Thyroid gland (tissue), 4 donors: ENCODE measurements around the gene CCDC122. TPM values are rescaled to one million over a fixed set of nuclear protein-coding genes. Genes with fewer than 3 reads are reported as not detected.

Source experiments
- DNase-seq, 2 donors: peaks; one replicate each; pipeline ENCODE4 v3.0.0-alpha.2; 2019
- H3K27ac ChIP-seq, 3 donors: fragments of 200-600 bp; sonication (generic); 1 replicate in 2 of 3; 2 replicates in 1 of 3; pipeline ENCODE4 v1.5.1; 2016 to 2019; ENCODE audit warnings: mild to moderate bottlenecking in 1 of 3, moderate library complexity in 1 of 3
- H3K27me3 ChIP-seq: fragments of 200-600 bp; sonication (generic); one replicate; pipeline ENCODE4 v1.5.1; 2019
- H3K36me3 ChIP-seq, 2 donors: fragments of 200-600 bp; sonication (generic); one replicate each; pipeline ENCODE4 v1.5.1; 2016 to 2019
- H3K4me1 ChIP-seq, 2 donors: fragments of 200-600 bp; sonication (generic); one replicate each; pipeline ENCODE4 v1.5.1; 2017 to 2019
- H3K4me3 ChIP-seq, 3 donors: fragments of 200-600 bp; sonication (generic); replicated peaks in 1 of 3; 1 replicate in 2 of 3; 2 replicates in 1 of 3; pipeline ENCODE4 v1.5.1; 2016; ENCODE audit warnings: mild to moderate bottlenecking in 1 of 3
- H3K9me3 ChIP-seq: fragments of 200-600 bp; sonication (generic); one replicate; pipeline ENCODE4 v1.5.1; 2017
- POLR2A ChIP-seq, 2 donors: fragments of 450-650 bp; IDR thresholded peaks; one replicate each; pipeline ENCODE4 v1.6.1; 2017; ENCODE audit warnings: antibody characterized with exemption in 2 of 2, mild to moderate bottlenecking in 2 of 2, moderate library complexity in 1 of 2
- WGBS, 2 donors: methylation state at CpG; one replicate each; pipeline ENCODE4 v1.1.5; 2017; 5-methylcytosine and 5-hydroxymethylcytosine counted together
- intact Hi-C: fragments of 100-400 bp; cut with DNase I; formaldehyde crosslinking; loops from one replicate; pipeline ENCODE4 v1.15.1; 2023
- total RNA-seq, 4 donors: library from RNA; depleted of rRNA; stranded (reverse); fragments of >200 nt; gene quantifications; one replicate each; pipeline ENCODE4 v1.2.3, GENCODE V29; 2016
- TF ChIP-seq, protein P1 (sequence below), 6 experiments: fragments of 200-600 bp in 3 of 6; fragments of 450-650 bp in 3 of 6; sonication (generic) in 3 of 6; IDR thresholded peaks; one replicate each; pipeline ENCODE4 v1.5.1; 2016 to 2019; ENCODE audit warnings: antibody characterized with exemption in 6 of 6, mild to moderate bottlenecking in 2 of 6, inconsistent platforms in 1 of 6, moderate library complexity in 1 of 6

CCDC122 gene
- total RNA-seq, 4 donors from 2014 or later, result 8.6 to 19.8 (median 10.6) TPM

DNA sequence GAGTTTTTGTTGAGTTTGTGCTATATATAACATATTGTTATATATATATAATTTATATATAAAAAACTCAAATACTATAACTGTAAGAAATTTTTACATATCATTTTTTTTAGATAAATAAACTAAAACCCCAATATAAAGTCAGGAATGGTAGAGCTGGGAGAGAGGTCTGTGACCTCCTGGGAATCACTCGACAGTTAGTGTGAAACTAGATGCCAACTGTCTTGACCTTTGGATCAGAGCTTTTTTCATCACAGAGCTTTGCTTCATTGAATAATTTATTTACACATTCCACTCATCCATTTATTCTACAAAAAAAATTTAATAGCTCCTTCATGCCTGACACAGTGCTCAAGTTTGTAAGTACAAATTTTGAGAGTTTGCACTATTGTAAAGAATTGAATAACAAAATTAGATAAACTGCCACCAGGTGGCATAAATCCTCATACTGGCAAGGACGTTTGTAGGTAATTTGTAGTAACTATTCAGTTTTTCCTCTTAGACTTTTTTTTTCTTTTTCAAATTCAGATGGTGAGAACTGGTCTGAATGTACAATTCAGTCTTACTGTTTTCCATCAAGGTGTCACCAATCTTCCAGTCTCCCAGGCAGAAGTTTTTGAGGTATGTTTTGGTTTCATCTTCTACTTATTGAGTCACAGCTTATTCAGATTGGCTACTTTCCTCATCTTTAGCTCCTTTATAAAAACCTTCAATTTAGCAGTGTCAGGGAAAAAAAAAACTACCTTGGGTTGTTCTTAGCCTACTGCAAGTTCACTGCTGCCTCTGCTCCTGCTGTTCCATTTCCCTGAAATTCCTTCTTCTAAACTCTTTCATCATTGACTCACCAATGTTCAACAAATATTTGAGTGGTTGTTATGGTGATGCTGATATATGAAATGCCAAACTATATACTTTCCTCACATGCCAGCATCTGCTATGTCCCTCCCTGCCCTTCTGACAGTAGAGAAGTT is 28.9 kb upstream of the CCDC122 start:
- WGBS, 2 donors, result 37 to 39% methylated on average over 2 of the region's 2 CpGs
- H3K27me3 ChIP-seq, result no peaks in the 10 kb centered on the region
- no peak overlapping the region for H3K27ac ChIP-seq
- no peaks in the 10 kb centered on the region for H3K9me3 ChIP-seq
- no peak for DNase-seq
- H3K36me3 ChIP-seq, result no peaks in the 10 kb centered on the region
- intact Hi-C loops, result loop anchor here (5.0 kb wide), 1 partner anchor 564 kb away; no protein-coding TSS in a partner anchor
- TF ChIP-seq, protein P1, sequence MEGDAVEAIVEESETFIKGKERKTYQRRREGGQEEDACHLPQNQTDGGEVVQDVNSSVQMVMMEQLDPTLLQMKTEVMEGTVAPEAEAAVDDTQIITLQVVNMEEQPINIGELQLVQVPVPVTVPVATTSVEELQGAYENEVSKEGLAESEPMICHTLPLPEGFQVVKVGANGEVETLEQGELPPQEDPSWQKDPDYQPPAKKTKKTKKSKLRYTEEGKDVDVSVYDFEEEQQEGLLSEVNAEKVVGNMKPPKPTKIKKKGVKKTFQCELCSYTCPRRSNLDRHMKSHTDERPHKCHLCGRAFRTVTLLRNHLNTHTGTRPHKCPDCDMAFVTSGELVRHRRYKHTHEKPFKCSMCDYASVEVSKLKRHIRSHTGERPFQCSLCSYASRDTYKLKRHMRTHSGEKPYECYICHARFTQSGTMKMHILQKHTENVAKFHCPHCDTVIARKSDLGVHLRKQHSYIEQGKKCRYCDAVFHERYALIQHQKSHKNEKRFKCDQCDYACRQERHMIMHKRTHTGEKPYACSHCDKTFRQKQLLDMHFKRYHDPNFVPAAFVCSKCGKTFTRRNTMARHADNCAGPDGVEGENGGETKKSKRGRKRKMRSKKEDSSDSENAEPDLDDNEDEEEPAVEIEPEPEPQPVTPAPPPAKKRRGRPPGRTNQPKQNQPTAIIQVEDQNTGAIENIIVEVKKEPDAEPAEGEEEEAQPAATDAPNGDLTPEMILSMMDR (IDR thresholded peaks at IDR 0.05), result peak in 5 of 6 experiments; percentile 32 to 62 (median 54)
- no peak for TF ChIP-seq POLR2A (IDR thresholded peaks at IDR 0.05)
- H3K4me3 ChIP-seq, result no peak overlapping the region
- no peaks in the 10 kb centered on the region for H3K4me1 ChIP-seq

DNA sequence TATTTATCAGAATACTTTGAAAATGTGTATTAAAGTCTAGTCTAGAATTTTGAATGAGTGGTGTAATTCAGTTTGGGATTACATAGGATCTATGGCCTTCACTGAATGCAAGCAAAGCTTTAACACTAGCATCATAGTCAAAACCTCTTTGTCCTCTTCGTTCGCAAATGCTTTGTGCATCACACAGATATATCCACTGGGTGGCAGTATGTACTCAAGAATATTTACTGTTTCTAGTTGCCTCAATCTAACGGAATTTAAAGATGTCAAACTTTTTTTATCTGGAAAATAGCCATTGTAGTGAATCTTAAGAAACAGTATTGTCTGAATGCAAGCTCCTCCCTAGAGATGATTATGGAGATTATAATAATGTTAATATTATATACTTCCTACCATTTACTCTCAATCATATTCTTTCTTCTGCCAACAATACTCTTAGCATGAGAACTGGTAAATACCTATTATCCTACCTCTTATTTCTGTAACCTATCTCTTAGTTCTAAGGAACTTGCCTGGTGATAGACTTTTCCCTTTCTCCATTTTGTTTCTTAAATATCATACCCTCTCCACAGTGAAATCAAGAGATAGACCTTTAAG is 26.0 kb upstream of the CCDC122 start:
- TF ChIP-seq, protein P1 (IDR thresholded peaks at IDR 0.05), result peak; percentile 44 to 92 (median 76)
- no peak for TF ChIP-seq POLR2A (IDR thresholded peaks at IDR 0.05)
- no peaks in the 10 kb centered on the region for H3K4me1 ChIP-seq
- no peak overlapping the region for H3K27ac ChIP-seq
- WGBS, 2 donors, result 1 to 3% methylated on average over 3 of the region's 3 CpGs
- intact Hi-C loops, result loop anchor here (2.0 to 5.0 kb wide), 2 partner anchors 533 to 567 kb away; no protein-coding TSS in a partner anchor
- DNase-seq, result peak; percentile 13 to 14
- no peaks in the 10 kb centered on the region for H3K36me3 ChIP-seq
- H3K27me3 ChIP-seq, result no peaks in the 10 kb centered on the region
- no peak overlapping the region for H3K4me3 ChIP-seq
- no peaks in the 10 kb centered on the region for H3K9me3 ChIP-seq

DNA sequence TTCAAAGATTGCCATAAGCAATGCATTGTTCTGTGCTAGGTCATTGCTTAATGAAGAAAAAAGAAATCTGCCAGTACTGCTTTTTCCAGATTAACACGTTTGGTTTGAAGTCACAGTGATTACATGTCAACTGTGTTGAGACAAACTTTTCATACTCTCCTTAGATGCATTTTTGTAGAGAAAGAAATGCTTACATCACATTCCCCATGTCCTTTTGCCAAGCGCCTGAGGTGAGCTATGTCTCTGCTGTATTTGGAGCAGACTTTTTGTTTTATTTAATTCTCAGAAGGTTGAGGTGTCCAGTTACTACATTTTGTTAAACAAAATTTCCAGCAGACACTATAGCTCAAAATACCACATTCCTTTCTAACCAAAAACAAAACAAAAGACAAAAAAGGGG is 16.4 kb upstream of the CCDC122 start:
- H3K27ac ChIP-seq, result no peak overlapping the region
- no peaks in the 10 kb centered on the region for H3K27me3 ChIP-seq
- H3K9me3 ChIP-seq, result no peaks in the 10 kb centered on the region
- H3K36me3 ChIP-seq, result no peaks in the 10 kb centered on the region
- DNase-seq, result no peak
- intact Hi-C loops, result no loop called here
- no peak for TF ChIP-seq POLR2A (IDR thresholded peaks at IDR 0.05)
- TF ChIP-seq, protein P1 (IDR thresholded peaks at IDR 0.05), result no peak
- no peaks in the 10 kb centered on the region for H3K4me1 ChIP-seq
- WGBS, 2 donors, result 63 to 69% methylated on average over 2 of the region's 2 CpGs
- H3K4me3 ChIP-seq, result no peak overlapping the region

DNA sequence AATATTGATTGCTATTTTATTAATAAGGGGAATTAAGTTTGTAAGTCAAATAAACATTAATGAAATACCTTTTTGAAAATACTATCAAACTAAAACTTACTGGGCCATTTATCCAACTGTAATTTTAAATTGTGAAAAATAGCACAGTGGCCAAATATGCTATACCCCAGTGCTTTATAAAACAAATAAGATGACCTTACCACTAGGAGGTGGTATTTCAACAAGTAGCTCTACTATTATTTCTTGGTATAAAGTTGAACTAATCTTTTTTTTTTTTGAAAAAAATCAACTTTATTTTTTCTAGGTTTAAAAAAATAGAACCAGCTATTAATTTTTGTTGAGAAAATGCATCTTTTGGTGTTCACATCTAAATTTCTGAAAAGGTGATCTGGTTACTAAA is 14.9 kb upstream of the CCDC122 start:
- no peak for TF ChIP-seq POLR2A (IDR thresholded peaks at IDR 0.05)
- TF ChIP-seq, protein P1 (IDR thresholded peaks at IDR 0.05), result peak in 1 of 6 experiments; percentile 18

DNA sequence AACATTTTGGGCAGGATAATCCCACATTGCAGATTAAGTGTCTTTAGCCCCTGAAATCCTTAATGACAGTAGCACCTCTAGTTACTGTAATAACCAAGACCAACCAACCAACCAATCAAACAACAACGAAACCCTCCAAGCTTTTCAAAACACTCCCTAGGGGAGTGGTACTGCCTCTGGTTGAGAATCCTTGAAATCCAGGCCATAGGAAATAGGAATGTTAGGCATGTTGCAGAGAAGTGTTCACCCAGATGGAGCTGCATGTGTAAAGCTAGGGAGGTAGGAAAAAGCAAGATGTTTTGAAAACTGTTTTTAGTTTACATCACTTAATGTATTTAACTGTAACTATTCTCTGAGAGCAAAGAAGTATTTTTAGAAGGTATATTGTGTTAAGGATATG is 4.7 kb upstream of the CCDC122 start:
- H3K27ac ChIP-seq, result no peak overlapping the region
- WGBS, 2 donors, result 47 to 53% methylated on average over 1 of the region's 1 CpG

More for the DNA sequence above, 14.9 kb upstream of the CCDC122 start:
- intact Hi-C loops, result no loop called here
- no peak overlapping the region for H3K27ac ChIP-seq
- H3K4me1 ChIP-seq, result no peaks in the 10 kb centered on the region
- H3K27me3 ChIP-seq, result no peaks in the 10 kb centered on the region
- no peak for DNase-seq
- no peak overlapping the region for H3K4me3 ChIP-seq
- H3K36me3 ChIP-seq, result no peaks in the 10 kb centered on the region
- H3K9me3 ChIP-seq, result no peaks in the 10 kb centered on the region

More for the DNA sequence above, 4.7 kb upstream of the CCDC122 start:
- Histone ChIP-seq H3K36me3 (no peaks in the 10 kb centered on the region), H3K9me3 (no peaks in the 10 kb centered on the region), H3K4me3 (no peak overlapping the region), H3K27me3 (no peaks in the 10 kb centered on the region), H3K4me1 (peaks cover 0 to 5% of the 10 kb centered on the region in 2 donors)
- TF ChIP-seq, protein P1 (IDR thresholded peaks at IDR 0.05), result no peak
- TF ChIP-seq POLR2A (IDR thresholded peaks at IDR 0.05), result no peak
- intact Hi-C loops, result no loop called here
- DNase-seq, result no peak
